T-helper 1 cell (primary cell): ENCODE data around the gene EPHB1.

Source experiments
- DNase-seq, 5 donors: peaks; one replicate each; pipeline ENCODE4 v3.0.0-alpha.2; 2012 to 2020

Gene EPHB1

DNA sequence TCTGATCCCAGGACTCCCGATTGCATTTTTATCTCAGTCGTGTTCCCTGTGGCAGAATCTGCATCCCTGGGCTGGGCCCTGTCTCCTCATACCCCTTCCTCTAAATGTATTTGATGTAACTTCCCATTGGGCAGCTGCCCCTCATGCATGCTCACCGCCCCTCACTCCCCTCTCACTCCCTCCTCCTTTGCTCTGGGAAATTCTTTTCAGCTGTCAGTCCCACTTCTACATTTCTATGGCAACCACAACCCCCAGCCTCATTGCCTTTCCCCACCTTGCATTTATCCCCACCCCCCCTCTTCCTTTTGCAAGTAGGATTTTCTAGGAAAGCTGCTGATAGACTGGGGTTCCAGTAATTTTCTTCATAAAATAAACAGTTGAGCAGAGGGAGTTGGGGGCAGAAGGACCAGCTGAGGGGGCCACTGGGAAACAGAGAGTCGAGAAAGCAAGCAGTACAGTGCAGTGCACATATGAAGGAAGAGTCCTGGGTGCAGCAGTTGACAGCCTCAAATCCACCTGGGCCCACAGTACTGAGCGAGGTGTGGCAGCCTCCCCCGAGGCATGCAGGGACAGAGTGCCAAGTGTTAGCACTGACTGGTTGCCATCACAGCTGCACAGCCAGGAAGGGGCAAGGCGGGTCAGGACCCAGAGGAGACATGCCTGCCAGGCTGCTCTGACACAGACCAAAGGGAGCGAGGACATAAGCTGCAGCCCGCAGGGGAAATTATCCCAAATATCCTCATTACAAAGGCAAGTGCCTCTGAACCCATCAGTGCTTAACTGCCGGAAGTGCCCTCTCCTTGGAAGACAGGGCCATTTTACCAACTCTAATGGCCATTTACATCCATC, 476.3 kb downstream of the EPHB1 start:
- DNase-seq = no peak

DNA sequence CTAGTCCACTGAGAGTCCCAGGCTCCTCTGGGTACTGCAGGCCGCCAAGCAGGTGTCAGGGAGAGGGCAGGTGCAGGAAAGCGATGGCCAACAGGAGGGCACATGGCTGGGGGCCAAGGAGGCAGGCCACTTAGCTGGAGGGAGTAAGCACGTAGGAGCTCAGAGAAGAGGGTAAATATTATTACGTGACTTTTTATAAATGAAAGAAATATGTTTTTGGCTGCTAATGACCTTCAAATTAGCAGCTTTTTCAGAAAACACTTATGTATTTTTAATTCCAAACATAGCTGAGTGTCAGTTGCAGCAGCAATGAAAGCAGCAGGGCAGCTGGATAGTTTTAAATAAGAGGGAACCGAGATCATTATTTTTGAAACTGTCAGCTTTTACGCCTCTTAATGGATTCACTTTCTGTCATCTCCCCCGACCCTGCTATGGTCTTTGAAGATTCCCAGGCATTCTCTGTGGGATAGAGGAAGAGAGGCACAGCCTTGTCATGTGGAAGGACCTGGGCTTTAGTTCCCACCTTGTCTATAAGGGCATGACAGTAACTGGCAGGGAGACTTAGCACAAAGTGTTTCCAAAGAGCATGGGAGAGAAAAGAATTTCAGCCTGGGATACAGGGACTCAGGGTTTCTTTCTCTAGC, 477.1 kb downstream of the EPHB1 start:
- DNase-seq = no peak

DNA sequence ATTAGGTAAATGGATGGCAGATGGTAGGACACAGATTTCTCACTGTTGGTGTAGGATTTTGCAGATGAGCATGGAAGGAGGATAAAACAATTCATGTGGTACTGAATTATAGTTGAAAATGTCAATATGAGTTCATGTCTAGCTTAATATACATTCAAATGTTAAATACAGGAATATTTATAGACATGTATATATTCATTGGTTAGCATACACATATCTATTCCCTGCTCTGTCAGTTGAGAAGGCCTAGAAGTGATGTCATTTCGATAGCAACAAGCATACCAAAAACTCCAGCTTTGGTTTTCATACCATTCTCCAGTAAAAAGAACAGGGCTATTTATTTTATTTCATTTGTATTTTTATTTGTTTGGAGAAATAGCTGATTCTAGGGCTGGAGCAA, 497.1 kb downstream of the EPHB1 start:
- no peak for DNase-seq

DNA sequence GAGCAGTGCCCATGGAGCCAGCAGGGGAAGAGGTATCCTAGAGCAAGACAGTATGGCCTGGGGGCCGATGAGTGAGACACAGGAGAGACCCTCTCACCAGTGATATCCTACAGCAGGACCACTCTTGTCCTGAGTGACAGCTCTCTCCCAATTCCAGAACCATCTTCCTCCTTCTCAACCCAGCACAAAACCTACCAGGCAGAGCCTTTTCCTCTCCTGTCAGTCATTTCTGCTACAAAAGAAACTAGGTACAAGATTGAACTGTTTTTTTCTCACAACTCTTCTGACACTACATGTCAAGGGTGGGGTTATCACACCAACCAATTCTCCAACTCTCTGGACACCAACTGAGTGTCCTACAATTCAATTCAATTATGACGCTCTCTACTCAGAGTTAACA, 506.6 kb downstream of the EPHB1 start:
- no peak for DNase-seq

DNA sequence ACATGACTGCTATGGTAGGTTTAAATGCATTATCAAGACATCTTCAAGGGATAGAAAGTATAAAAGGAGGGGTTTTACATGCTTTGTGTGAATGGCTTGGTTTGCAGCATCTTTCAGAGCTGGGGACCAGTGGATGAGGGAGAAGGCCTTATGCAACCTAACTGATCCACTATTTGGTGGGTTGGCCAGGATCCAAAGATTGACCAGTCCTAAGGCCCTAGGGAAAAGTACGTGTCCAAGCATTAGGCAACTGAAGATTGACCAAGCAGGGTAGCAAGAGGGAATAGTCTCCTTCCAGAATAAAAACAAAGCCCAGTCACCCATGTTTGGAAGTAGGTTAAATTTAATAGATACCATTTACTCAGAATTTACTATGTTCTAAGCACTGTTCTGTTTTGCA, 509.3 kb downstream of the EPHB1 start:
- no peak for DNase-seq
